ENCODE results near the gene NR2C2.

- TF ChIP-seq ZNF12 (CRISPR knock-in tag; IDR thresholded peaks at IDR 0.05) (no peak), NCOA4 (IDR thresholded peaks at IDR 0.05; ENCODE audit: partially characterized antibody) (no peak)
Observed at GRCh38 chr3:14929310-14930074, 17.9 kb upstream of the NR2C2 start.
